OCI-LY3 (cell line): Measurements from ENCODE around the gene SNTG2.

Source experiments
- H2AFZ ChIP-seq: fragments of 200-600, 300-600 bp; shearing (Covaris generic); 2 replicates; pipeline ENCODE4 v1.6.0; 2014; ENCODE audit warnings: antibody characterized with exemption, low read depth, low read length
- H3K27ac ChIP-seq: fragments of 200-600, 300-600 bp; sonication (generic); 2 replicates; pipeline ENCODE4 v1.5.1; 2014; ENCODE audit warnings: mild to moderate bottlenecking, low read length, moderate library complexity, mixed read lengths
- H3K27me3 ChIP-seq: fragments of 200-600, 300-600 bp; sonication (generic); 2 replicates; pipeline ENCODE4 v1.6.1; 2014; ENCODE audit warnings: low read depth, low read length, mixed read lengths
- H3K36me3 ChIP-seq: fragments of 200-600, 300-600 bp; sonication (generic); replicated peaks from 2 replicates; pipeline ENCODE3; 2014; ENCODE audit warnings: low read depth, low read length, mixed read lengths
- H3K4me1 ChIP-seq: fragments of 300-600, 200-600 bp; sonication (generic); 2 replicates; pipeline ENCODE4 v1.6.1; 2014; ENCODE audit warnings: low read length, mixed read lengths
- H3K4me2 ChIP-seq: fragments of 200-600, 300-600 bp; sonication (generic); 2 replicates; pipeline ENCODE4 v1.6.1; 2014; ENCODE audit warnings: low read length, mixed read lengths
- H3K4me3 ChIP-seq: fragments of 300-600, 200-600 bp; sonication (generic); 2 replicates; pipeline ENCODE4 v1.5.1; 2014; ENCODE audit warnings: antibody characterized with exemption, mild to moderate bottlenecking, low read length, moderate library complexity
- H3K79me2 ChIP-seq: fragments of 300-600, 200-600 bp; shearing (Covaris generic); 2 replicates; pipeline ENCODE4 v1.6.1; 2014; ENCODE audit warnings: mild to moderate bottlenecking, low read length, mixed read lengths
- H3K9ac ChIP-seq: fragments of 300-600, 200-600 bp; shearing (Covaris generic); 2 replicates; pipeline ENCODE4 v1.6.0; 2014; ENCODE audit warnings: mild to moderate bottlenecking, low read length, moderate library complexity
- H3K9me3 ChIP-seq: fragments of 200-600, 300-600 bp; shearing (Covaris generic); 2 replicates; pipeline ENCODE4 v1.6.1; 2014; ENCODE audit warnings: low read length, mixed read lengths; ENCODE audit not compliant: insufficient read depth
- H4K20me1 ChIP-seq: fragments of 200-600, 300-600 bp; sonication (generic); 2 replicates; pipeline ENCODE4 v1.6.1; 2016; ENCODE audit warnings: low read length, mixed read lengths; ENCODE audit not compliant: insufficient read depth
- CTCF ChIP-seq: fragments of 200-600, 300-600 bp; sonication (generic); IDR thresholded peaks from 2 replicates; pipeline ENCODE4 v1.5.1; 2014; ENCODE audit warnings: antibody characterized with exemption, low read length, low read depth
- EZH2phosphoT487 ChIP-seq: fragments of 200-600 bp; shearing (Covaris generic); IDR thresholded peaks from 2 replicates; pipeline ENCODE4 v1.6.1; 2018; ENCODE audit warnings: antibody characterized with exemption, mixed run types, low read depth

Gene SNTG2

GRCh38 chr2:1360144-1360543, 409.5 kb downstream of the SNTG2 start:
- no peak overlapping the region for H2AFZ ChIP-seq
- no peaks in the 10 kb centered on the region for H3K4me1 ChIP-seq
- H3K9me3 ChIP-seq, result no peaks in the 10 kb centered on the region
- H3K36me3 ChIP-seq, result no peaks in the 10 kb centered on the region
- H3K27me3 ChIP-seq, result no peaks in the 10 kb centered on the region
- no peaks in the 10 kb centered on the region for H4K20me1 ChIP-seq
- no peak overlapping the region for H3K27ac ChIP-seq
- H3K4me2 ChIP-seq, result no peak overlapping the region
- no peak overlapping the region for H3K4me3 ChIP-seq
- H3K79me2 ChIP-seq, result no peaks in the 10 kb centered on the region
- no peak overlapping the region for H3K9ac ChIP-seq
- no peak for TF ChIP-seq CTCF
- TF ChIP-seq EZH2phosphoT487, result no peak

GRCh38 chr2:1360557-1361250, 410.1 kb downstream of the SNTG2 start:
- Histone ChIP-seq H3K36me3 (no peaks in the 10 kb centered on the region), H2AFZ (no peak overlapping the region), H3K27me3 (no peaks in the 10 kb centered on the region), H3K4me3 (no peak overlapping the region), H3K4me2 (no peak overlapping the region), H3K9ac (no peak overlapping the region), H4K20me1 (no peaks in the 10 kb centered on the region), H3K9me3 (no peaks in the 10 kb centered on the region), H3K79me2 (no peaks in the 10 kb centered on the region), H3K4me1 (no peaks in the 10 kb centered on the region), H3K27ac (no peak overlapping the region)
- TF ChIP-seq EZH2phosphoT487, result no peak
- TF ChIP-seq CTCF, result no peak

DNA sequence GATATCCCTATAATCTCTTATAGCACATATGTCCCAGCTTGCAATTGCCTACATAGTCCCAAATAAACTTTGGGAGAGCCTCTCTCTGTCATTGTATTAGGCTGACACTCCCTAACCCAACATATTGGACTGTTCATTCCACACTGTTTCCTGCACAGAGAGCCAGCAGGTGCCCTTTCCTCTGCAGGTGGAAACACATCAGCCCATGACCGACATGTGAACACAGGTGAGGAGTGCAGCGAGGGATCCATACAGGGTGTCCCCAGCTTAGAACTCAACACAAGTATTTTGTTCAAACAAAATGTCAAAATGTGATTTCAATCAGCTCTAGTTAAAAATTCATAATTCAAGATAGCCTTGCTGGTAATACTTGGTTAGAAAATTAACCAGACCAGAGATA, 412.7 kb downstream of the SNTG2 start:
- Histone ChIP-seq H3K36me3 (no peaks in the 10 kb centered on the region), H3K27ac (no peak overlapping the region), H3K9me3 (no peaks in the 10 kb centered on the region), H3K4me2 (no peak overlapping the region), H4K20me1 (no peaks in the 10 kb centered on the region), H3K27me3 (no peaks in the 10 kb centered on the region), H3K9ac (no peak overlapping the region), H3K4me1 (no peaks in the 10 kb centered on the region), H3K79me2 (no peaks in the 10 kb centered on the region), H3K4me3 (no peak overlapping the region), H2AFZ (no peak overlapping the region)
- no peak for TF ChIP-seq CTCF
- TF ChIP-seq EZH2phosphoT487, result no peak

DNA sequence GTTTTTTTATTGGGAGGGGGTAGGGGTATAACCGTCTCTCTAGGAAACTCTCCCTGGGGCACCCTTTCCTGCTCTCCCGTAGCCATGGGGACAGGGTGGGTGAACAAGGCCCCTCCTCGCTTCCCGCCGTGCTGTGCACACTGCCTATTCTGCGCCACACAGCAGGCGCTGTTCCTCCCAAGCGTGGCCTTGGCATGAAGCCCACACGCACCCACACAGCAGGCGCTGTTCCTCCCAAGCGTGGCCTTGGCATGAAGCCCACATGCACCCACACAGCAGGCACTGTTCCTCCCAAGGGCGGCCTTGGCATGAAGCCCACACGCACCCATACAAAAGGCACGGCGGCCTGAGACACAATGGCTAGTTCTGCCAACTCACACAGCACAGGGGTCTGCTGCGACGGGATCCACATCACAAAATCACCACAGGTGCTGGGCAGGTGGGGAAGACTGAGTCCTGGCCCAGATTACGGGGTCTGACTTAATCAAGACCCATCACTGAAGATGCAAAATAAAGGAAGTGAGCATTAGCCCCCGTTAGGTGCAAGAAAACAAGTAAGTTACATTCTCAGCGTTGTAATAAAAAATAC, 416.0 kb downstream of the SNTG2 start:
- Histone ChIP-seq H3K36me3 (no peaks in the 10 kb centered on the region), H3K4me1 (no peaks in the 10 kb centered on the region), H3K79me2 (no peaks in the 10 kb centered on the region), H3K4me3 (no peak overlapping the region), H3K27me3 (peaks cover 16% of the 10 kb centered on the region), H2AFZ (no peak overlapping the region), H3K27ac (no peak overlapping the region), H3K9ac (no peak overlapping the region), H3K9me3 (no peaks in the 10 kb centered on the region), H4K20me1 (no peaks in the 10 kb centered on the region), H3K4me2 (no peak overlapping the region)
- no peak for TF ChIP-seq EZH2phosphoT487
- no peak for TF ChIP-seq CTCF
